Stimulated activated CD8-positive, alpha-beta memory T cell treated with anti-CD3 and anti-CD28 coated beads, Interleukin-12 subunit alpha, Interleukin-12 subunit beta, amount 100 ng/mL, for 1 hour (primary cell): ENCODE measurements around the gene ANKRD40.
"Not testable (repeated sequence)": the region's sequence is repeated elsewhere in the genome, so short reads cannot be mapped to it uniquely, and the experiment has no call there.

Experiments
- DNase-seq: peaks from one replicate; pipeline ENCODE4 v3.0.0-alpha.2; 2020; ENCODE audit warnings: low read depth

ANKRD40 gene, protein sequence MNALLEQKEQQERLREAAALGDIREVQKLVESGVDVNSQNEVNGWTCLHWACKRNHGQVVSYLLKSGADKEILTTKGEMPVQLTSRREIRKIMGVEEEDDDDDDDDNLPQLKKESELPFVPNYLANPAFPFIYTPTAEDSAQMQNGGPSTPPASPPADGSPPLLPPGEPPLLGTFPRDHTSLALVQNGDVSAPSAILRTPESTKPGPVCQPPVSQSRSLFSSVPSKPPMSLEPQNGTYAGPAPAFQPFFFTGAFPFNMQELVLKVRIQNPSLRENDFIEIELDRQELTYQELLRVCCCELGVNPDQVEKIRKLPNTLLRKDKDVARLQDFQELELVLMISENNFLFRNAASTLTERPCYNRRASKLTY

DNA sequence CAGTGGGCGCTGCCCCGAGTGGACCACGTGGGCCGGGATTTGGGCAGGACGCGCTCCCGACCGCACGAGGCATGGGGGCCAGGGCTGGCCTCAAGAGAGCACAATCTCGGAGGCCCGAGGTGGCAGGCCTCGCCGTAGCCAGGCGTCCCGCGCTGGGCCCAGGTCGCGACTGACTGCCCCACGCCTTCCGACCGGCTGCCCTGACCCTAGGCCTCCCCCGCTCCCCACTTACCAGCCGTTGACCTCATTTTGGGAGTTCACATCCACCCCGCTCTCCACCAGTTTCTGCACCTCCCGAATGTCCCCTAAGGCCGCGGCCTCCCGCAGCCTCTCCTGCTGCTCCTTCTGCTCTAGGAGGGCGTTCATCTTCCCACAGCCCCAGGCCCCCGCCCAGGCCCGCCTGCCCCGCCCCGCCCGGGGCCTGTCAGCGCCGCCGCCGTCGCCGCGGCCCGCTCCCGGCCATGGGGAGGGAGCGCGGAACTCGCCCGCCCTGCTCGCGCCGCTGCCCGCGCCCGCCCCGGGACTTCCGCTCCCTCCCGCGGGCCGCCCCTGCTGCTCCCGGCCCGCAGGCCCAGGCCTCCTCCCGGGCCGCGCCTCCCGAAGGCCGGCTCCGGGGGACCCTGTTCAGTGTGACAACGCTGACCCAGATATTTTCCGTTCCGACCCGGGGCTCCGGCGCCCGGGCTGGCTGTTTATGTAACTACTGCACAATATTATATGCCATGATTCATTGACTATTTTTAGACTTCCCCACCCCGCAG is at the start of gene ANKRD40:
Gene ANKRD40, minus strand, starts transcription at position 626 of the 761 bp plus-strand sequence. Its CDS starts 260 bp downstream, at position 366.
- DNase-seq = peak; percentile 81

DNA sequence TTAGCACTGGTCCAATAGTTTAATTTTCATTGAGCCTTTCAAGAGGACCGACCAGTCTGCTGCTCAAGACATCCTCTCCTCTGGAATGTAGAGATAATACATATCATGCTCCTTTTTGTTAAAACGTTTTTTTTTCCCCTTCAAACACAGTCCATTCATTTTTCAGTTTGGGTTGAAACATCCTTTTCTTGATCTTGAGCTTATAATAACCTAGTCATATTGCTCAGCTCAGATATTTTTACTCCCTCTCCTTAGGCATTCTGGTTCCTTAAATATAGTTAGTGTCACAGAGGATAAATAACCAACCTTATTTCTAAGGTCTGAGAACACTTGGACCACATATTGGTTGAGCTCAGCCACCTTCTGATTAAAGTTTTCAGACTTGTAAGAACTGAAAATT is 46.8 kb upstream of the ANKRD40 start:
- DNase-seq = no peak

DNA sequence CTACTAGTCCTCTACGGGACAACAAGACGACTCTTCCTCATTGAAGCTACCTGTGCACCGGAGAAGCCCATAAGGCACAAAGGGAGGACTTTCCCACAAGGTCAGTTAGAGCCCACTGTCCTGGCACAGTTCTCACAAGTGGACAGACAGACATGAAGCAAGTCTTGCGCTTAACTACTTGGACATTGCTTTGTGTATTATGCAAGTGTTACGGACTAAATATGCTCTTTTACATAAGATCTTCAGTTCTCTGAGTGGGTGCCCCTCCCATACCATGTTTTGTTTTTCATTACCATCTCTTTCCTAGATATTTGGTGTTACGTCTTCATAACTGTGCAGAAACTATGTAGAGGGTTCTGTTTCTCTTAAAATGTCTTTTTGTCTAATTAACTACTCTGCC is 41.5 kb upstream of the ANKRD40 start:
- DNase-seq = no peak

DNA sequence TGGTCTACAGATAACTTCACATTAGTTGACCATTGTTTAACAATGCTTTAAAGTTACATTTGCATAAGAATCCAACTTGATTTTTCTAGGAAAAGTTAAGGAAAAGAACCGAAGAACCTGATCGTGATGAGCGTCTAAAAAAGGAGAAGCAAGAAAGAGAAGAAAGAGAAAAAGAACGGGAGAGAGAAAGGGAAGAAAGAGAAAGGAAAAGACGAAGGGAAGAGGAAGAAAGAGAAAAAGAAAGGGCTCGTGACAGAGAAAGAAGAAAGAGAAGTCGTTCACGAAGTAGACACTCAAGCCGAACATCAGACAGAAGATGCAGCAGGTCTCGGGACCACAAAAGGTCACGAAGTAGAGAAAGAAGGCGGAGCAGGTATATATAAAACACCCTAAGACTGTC is 37.9 kb upstream of the ANKRD40 start:
- DNase-seq = no peak

DNA sequence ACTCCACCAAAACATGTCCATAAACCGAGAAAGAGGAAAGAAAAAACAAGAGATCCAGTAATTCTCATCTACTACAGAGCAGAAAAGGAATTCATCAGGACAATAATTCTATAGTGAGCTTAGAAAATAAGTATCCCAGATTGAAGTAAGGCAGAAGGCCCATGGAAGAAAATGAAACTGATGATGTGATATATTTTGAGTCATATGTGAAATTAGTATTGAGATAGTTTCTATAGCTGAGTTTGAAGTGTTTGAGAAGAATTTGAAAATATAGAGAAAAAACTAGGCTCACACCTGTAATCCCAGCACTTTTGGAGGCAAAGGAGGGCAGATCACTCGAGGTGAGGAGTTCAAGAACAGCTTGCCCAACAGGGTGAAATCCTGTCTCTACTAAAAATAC is 31.4 kb upstream of the ANKRD40 start:
- no peak for DNase-seq

DNA sequence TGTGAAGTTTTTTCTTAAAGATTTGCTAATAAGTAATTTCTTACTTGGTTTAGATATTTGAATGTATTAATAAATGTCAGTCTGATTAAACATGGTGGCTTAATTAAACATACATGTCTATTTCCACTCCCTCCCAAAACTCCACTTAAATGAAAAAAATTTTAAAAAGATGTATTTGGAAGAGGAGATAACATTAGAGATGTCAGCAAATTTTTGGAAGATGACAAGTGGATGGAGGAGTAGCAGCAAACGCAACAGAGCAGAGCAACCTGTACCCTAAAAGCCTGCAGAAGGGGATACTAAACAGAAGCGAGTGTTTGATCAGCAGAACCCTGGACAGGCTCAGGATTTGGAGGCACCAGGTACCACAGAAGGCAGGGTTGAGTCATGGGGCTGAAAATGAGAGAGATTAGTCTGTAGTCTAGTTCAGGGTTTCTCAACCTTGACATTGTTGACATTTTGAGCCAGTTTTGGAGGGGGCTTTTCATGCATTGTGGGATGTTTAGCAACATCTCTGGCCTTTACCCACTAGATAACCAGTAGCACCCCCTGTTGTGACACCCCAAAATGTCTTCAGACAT is 29.5 kb upstream of the ANKRD40 start:
- no peak for DNase-seq

DNA sequence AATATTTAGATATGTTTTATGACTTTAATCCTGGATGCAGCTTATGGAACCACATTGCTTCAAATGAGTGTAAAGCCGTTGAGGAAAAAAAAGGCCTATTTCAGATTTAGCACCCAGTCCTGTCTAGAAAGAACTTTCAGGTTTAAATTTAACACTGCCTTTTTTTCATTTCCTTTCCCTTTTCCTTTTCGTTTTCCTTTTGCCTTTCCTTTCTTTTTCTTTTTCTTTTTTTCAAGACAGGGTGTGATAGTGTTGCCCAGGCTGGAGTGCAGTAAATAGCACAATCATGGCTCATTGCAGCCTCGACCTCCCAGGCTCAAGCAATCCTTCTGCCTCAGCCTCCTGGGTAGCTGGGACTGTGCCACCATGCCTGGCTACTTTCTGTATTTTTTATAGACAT is 27.6 kb upstream of the ANKRD40 start:
- no peak for DNase-seq

DNA sequence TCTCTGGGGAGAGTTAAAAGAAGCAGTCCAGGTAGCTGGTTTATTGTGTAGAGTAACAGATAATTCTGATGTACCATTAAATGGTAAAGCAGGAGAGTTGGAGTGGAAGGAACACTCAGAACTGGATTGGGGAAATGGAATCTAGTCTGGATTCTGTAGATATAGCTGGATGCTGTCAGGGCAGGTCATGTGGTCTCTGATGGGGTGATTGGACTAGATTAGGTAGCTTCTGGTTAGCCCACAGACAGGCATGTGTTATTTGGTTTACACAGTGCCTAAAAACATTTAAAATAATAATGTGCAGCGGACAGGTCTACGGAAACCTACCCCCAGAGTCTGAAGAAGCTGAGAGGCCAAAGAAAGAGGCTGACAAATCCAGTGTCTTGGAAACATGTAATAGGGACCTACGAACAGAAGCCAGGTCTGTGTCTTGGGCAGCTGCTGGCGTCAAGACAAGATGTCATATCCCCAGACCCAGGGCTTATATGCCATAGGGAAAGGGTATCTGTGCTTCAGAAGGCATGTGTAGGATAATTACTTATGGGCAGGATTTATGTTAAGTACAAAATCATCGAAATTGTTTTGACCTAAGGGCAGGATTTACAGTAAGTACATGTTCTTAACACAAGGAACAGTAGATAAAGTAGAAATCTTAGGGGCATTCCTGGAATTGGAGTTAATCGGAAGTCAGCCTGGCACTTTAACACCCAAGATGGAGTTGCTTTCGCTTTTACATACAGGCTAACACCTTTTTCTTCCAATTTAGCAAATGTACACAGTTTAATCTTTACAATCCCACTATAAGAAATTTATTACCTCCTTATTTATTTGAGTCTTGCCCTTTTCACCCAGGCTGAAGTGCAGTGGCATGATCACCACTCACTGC is 24.1 kb upstream of the ANKRD40 start:
- DNase-seq = no peak

DNA sequence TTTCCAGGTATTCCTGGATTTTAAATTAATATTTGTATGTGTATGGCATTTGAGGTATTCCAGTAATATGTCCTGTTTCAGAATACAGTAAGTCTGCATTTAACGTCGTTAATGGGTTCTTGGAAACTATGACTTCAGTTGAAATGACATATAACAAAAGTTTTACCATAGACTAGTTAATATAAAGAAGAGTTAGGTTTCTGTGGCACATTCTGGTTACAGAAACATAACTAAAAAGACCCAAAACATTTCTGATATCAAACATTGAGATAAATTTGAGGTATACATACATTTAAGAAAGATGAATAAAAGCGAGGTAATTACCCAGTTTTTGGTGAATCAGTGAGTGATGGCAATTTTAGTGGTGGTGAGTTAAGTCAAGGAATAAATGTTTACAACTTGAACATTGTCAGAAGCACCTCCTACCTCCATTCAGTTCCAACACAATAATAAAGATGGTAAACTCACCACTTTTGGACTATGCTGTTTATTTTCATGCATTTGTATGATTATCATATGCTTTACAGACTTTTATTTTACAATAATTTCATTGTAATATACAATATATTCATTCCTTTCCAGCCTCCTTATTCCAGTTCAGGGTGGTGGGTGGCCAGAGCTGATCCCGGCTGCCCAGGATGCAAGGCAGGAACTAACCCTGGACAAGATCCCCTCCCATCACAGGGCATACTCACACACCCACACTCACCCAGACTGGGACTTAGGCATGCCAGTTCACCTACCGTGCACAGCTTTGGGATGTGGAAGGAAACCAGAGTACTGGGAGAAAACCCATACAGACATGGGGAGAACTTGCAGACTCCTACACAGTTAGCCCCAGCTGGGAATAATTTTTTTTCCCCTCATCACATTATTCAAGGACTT is 21.4 kb upstream of the ANKRD40 start:
- DNase-seq = no peak

DNA sequence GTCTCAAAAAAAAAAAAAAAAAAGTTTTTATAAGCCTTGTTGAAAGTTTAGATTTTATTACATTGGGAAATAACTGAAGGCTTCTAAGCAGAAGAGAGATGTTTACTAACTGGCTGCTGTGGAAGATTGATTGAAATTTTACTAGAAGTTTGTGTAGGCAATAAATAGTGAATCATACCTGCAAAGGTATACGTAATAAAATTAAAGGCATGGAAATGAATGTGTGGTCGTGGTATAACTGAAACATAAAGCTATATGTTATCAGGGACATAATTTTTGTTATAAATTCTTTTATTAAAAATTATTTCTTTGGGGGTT is 20.4 kb upstream of the ANKRD40 start:
- DNase-seq = no peak

DNA sequence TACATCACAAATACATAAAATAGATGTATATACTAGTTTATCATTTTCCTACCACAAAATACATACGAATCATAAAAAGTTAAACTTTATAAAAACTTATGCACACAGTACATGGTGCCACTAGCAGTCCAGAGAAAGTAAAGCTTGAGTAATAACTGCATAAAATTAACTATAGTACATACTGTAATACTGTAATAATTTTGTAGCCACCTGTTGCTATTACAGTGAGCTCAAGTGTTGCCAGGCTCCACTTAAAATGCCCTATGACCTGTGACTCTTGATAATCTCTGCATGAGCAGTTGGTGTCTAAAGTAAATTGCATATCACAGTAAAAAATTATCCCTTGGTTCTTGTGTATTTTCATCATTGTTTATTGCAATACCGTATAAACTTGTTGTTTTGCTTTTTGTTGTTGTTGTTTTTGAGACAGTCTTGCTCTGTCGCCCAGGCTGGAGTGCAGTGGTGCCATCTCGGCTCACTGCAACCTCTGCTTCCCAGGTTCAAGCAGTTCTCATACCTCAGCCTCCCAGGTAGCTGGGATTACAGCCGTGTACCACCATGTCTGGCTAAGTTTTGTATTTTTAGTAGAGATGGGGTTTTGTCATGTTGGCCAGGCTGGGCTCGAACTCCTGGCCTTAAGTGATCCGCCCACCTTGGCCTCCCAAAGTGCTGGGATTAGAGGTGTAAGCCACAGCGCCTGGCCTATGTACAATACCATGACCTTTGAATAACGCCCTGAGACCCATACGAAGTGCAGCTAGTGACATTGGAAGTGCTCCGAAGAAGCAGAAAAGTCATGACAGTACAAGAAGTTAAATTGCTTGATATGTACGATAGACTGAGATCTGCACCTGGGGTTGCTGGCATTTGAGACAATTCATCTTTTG is 18.3 kb upstream of the ANKRD40 start:
- no peak for DNase-seq

DNA sequence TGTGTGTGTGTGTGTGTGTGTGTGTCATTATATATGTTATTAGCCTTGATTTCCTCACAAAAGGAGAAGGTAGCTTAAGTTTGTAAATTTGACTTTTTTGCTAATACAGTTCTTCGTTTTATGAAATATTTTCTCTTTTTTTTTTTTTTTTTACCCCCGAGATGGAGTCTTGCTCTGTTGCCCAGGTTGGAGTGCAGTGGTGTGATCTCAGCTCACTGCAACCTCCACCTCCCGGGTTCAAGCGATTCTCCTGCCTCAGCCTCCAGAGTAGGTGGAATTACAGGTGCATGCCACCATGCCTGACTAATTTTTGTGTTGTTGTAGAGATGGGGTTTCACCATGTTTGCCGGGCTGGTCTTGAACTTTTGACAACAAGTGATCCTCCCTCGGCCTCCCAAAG is 16.9 kb upstream of the ANKRD40 start:
- not testable (repeated sequence) for DNase-seq

DNA sequence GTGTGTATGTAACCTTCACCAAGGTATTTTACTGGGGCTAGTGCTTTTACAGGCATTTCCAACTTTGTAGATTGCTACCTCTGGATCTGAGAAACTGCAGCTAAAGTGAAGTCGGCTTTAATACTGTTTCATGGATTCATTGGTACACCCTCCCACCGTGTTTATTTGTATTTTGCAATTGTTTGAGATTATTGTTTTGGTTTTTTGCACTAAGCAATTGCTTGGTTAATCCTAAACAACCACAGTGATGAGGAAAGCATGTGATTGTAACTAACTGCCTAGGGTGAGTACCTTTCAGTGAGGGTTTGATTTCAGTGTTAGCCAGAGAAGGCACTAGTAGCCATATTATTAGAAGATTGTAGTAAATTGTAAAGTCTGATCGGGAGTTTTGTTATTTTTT is 15.0 kb upstream of the ANKRD40 start:
- no peak for DNase-seq

DNA sequence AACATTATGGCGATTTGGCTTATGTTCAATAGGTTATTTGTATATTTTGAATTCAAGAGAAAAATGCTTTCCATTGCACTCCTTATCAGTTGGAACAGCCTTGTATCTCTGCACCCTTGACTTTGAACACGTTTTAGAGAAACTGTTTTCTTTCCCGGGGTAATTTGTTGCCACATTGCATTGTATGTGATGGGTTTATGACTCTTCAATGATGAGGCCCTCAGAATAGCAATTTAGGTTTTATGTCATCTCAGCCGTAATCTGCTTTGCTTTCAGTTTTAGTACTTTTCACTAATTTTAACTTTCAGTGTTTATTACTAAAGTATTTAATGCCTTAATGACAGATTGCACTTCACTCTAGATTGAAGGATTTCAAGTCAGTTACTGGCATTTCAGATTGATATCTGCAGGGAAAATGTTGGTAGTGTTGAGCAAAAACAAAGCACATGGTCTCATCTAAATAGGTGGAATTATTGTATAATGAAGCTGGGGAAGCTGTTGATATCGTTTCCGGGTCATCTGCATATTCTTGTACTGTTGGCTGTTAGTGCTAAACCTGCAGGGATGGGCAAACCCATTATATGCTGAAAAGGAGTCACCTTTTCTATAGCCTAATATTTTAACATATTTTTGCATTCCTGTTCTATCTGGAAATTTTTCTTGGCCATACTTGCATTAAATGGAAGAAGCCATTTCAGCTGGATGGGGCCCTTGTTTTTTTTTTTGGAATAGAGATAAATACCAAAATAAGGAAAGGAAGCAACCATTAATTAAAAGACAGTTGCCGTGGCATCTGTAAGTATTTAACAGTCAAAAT is 13.7 kb upstream of the ANKRD40 start:
- no peak for DNase-seq

DNA sequence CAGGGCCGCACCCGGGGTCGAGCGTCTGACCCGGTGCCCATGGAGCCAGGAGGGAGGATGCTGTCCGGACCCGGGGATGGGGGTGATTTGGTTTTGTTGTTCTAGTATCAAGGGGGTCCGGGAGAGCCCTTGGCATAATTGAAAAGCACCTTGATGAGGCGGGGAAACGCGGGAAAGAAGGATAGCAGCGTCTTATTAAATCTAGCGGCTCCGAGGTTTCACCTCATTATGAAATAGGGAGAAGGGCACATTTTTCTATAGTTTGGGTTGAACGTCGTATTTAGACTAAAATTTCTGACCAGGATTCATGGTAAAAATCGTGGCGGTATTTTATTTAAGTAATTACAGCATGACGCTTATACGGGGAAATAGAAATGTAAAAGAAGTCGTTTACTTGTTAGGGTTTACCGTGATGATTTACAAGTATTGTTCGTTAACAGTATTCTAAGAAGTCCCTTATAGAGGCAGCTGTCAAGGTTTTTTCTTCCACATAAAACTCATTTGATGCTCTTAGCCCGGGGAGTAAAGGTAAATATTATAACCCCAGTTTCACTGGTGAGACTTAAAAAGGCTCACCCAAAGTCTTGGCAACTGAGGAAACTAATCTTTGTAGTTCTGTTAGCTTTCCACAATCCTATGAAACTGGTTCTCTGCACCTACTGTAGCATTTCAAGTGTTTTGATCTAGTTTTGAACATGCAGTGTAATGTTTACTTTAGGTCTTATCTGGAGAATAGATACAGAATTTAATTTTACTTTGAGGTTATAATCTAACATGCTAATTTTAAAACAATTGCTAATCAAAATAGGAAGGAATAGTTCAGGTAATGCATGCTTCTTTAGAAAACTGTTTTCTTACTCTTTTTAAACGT is 12.4 kb upstream of the ANKRD40 start:
- no peak for DNase-seq

DNA sequence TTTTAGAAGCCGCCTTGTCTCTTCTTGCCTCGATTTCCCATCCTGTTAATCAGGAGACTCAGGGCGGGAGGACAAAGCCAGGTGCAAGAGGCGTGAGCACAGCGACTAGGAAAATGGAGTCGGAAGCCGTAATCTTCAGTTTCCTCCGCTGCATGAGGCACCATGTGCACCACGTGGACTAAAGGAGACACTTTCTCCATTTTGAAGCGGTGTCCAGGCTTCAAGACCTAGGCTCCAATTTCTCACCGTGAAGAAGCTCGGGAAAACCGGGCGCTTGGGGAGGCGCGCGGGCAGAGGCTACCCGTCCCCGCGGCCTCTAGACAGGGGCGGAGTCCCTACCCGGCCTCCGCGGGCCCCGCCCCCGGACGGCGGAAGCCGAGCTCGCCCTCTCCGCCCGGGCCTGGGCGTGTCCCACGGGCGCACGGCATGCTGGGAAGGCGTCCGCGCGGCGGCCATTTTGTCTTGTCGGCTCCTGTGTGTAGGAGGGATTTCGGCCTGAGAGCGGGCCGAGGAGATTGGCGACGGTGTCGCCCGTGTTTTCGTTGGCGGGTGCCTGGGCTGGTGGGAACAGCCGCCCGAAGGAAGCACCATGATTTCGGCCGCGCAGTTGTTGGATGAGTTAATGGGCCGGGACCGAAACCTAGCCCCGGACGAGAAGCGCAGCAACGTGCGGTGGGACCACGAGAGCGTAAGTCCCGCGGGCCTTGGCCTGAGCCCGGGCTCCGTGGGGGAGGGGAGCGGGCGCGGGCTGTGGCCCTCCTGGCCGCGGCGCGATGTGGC is 11.6 kb upstream of the ANKRD40 start, which contains the start of gene LUC7L3:
Gene LUC7L3, plus strand, starts transcription at position 460 of the 780 bp plus-strand sequence. Its CDS starts 130 bp downstream, at position 590.
- peak; percentile 84 for DNase-seq

DNA sequence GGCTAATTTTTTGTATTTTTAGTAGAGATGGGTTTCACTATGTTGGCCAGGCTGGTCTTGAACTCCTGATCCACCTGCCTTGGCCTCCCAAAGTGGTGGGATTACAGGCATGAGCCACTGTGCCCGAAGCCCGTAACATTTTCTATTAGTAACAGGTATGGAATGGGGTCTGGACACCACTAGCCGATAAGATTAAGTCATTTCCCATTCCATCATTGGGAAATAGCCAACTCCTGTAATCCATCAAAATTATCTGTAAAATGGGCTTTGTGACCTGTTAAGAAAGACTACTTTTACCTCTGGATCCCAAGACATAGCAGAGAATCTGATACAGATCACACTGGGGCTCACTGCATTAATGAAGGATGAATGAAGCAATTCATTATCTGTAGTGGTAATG is 7.8 kb upstream of the ANKRD40 start:
- no peak for DNase-seq
